ENCODE measurements around the gene KCNH3.
"Not testable (repeated sequence)": the region's sequence is repeated elsewhere in the genome, so short reads cannot be mapped to it uniquely, and the experiment has no call there.

The KCNH3 gene, protein sequence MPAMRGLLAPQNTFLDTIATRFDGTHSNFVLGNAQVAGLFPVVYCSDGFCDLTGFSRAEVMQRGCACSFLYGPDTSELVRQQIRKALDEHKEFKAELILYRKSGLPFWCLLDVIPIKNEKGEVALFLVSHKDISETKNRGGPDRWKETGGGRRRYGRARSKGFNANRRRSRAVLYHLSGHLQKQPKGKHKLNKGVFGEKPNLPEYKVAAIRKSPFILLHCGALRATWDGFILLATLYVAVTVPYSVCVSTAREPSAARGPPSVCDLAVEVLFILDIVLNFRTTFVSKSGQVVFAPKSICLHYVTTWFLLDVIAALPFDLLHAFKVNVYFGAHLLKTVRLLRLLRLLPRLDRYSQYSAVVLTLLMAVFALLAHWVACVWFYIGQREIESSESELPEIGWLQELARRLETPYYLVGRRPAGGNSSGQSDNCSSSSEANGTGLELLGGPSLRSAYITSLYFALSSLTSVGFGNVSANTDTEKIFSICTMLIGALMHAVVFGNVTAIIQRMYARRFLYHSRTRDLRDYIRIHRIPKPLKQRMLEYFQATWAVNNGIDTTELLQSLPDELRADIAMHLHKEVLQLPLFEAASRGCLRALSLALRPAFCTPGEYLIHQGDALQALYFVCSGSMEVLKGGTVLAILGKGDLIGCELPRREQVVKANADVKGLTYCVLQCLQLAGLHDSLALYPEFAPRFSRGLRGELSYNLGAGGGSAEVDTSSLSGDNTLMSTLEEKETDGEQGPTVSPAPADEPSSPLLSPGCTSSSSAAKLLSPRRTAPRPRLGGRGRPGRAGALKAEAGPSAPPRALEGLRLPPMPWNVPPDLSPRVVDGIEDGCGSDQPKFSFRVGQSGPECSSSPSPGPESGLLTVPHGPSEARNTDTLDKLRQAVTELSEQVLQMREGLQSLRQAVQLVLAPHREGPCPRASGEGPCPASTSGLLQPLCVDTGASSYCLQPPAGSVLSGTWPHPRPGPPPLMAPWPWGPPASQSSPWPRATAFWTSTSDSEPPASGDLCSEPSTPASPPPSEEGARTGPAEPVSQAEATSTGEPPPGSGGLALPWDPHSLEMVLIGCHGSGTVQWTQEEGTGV

GRCh38 chr12:49538510-49539403, at the start of gene KCNH3:
Gene KCNH3, plus strand, starts transcription at chr12:49539030. Its CDS starts 387 bp downstream, at chr12:49539417.
- DNase-seq = peak; percentile 89

DNA sequence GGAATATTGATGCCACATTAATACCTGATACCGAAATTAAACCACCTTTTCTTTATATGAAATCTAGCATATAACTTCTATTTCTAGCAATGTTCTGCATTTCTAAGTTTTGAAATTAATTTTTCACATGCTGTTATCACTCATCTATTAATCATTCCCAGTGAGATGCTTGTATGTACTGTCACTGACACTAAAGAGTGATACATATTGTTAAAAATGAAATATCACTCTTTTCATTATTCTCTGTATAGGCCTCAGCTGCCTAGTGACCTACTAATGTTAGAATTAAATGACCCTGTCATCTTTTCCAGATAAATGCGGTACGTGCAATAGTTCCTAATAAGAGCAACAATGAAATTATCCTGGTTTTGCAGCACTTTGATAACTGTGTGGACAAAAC, 49.7 kb upstream of the KCNH3 start:
- DNase-seq = no peak

DNA sequence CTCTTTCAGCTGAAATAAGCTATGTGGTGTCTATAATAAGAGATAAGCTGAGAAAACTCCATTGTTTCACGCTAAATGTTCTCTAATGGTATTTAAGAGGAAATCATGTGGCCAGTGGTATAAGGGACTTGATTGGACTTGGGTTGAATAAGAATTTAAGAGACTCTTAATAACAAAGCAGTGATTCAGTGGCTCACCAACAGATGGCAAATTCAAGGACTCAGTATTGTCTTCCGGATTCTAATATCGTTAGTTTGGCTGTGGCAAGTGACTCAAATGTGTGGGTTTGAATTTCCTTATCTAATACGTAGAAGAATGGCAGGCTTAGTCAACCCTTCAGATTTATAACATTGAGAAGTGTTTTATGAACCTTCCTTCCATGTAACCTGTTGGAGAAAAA, 49.1 kb upstream of the KCNH3 start:
- no peak for DNase-seq

- DNase-seq = no peak
These were observed 47.0 kb upstream of the KCNH3 start for GRCh38 chr12:49491823-49492222.

GRCh38 chr12:49493900-49494299, 44.9 kb upstream of the KCNH3 start:
- DNase-seq = no peak

DNA sequence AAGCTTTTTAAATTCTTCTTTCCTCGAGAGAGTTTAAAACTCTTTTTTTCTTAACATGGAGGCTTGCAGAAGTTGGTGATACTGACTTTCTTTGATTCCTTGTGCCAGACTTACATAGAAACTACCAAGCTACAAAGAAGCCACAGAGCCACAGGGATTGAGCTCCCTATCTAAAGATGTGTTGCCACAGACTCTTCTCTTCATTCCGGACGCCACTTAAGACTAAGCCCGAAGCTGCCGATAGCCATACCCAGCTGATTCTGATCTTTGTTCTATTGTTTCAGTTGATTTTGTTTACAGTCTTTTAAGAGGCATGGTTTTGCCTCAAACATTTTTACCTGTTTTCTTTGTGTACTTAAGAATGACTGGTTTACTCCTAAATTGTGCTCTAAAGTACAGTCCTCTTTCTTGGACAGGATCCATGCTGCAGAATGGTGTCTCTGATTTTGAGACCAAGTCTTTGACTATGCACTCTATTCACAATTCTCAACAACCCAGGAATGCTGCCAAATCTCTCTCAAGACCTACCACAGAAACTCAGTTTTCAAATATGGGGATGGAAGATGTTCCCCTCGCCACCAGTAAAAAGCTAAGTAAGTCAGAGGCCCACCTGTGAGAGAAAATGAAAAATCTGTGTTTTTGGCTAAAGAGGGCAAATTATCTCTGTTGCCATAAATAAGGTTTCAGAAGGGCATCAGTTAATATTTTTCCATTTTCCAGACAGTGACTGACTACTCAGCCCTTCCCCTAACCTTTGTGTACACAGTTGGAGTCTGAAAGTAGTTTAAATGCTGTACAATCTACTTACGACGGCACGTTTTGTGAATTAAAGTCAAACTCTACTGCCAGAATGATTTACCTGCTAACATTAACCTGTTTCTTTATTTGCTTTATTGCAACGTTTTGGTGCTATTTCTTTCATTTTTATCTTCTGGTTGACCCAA, 42.1 kb upstream of the KCNH3 start:
- no peak for DNase-seq

GRCh38 chr12:49501895-49502294, 36.9 kb upstream of the KCNH3 start:
- DNase-seq = no peak

DNA sequence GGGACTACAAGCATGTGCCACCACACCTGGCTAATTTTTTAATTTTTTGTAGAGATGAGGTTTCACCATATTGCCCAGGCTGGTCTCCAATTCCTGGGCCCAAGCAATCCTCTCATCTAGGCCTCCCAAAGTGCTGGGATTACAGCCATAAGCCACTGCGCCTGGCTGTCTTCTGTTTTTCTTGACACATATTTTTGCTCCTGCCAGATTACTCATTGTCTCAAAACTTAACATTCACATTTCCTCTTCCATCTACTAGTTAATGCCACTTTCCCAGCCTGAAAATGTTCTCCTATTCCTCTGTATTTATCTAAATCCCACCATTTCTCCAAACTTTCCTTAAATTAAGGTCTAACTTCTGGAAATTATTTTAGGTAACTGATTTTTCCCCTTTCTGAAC, 36.2 kb upstream of the KCNH3 start:
- DNase-seq = no peak

DNA sequence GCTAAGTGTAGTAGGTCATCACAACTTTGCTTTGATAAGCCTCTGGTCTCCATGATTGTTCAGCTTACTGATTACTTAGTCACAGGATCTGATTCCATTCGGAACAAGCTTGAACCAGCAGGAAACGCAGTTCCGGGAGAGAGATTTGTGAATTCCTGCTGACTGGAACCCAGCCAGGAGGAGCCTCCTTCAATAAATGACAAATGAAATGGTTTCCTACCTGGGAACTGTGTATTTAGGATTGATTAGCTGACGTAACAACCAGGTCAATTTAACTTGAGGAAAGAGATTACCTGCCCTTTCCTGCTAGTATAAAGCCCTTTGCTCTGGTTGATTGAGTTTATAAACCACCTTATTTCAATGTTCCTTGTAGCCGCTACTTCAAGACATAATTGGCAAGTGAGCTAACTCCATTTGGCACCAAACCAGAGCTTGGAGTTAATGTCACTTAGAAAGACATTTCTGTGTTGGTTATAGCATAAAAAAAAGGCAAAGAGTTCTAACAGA, 35.1 kb upstream of the KCNH3 start:
- no peak for DNase-seq

- DNase-seq = no peak
These were observed 33.2 kb upstream of the KCNH3 start for GRCh38 chr12:49505672-49506071.

DNA sequence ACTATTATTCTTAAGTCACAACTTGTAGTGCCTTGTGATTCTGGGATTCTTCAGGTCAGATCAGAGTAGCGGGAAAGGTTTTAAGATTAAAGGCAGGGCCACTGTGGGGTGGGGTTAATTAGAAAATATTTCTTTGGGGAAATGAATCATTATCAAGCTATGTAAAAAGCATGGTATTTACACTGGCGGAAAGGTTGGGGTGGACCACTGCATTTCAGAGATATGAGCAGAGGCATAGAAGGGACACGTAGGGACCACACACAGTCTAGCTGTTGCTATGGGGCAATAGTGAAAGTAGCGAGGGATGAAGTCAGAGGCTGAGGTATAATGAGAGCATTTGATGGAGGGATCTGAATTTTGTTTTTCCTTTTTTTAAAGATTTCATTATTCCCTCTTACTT, 31.7 kb upstream of the KCNH3 start:
- no peak for DNase-seq

- DNase-seq = not testable (repeated sequence)
These were observed 29.1 kb upstream of the KCNH3 start for GRCh38 chr12:49509681-49510080.

DNA sequence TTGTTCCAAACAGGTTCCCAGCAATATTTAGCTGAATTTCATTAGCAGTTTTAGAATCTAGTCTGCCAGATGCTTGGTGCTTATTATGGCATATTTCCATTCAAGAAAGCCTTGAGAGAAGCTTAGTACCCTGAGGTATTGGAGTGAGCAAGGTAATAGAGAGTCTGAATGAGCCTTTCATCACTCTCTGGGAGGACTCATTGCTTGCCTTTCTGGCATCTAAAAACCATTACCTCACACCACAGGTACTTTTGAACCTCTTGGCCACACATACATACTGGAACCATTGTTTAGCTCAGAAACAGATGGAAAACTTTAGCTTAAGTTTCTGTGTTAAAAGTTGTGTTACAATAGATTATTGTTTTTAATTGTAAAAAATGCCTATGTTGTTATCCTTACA, 27.4 kb upstream of the KCNH3 start:
- no peak for DNase-seq

DNA sequence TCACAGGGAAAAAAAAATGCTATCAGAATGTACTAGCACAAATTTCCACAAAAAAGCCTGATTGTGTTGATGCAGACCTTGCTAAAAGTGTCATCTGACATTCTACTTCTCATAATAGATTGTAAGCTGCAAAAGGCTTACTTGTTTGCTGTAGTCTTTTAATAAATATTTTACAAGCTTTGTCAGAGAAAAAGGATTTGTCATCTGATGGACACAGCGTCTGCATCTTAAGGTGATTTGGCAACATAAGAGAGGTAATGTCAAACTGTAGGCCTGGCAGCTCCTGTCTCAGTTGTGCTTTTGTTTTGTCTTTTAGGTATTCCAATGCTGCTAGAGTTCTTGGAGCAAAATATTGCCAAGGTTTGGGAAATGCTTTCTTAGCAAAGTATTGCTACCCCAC, 26.3 kb upstream of the KCNH3 start:
- DNase-seq = no peak

DNA sequence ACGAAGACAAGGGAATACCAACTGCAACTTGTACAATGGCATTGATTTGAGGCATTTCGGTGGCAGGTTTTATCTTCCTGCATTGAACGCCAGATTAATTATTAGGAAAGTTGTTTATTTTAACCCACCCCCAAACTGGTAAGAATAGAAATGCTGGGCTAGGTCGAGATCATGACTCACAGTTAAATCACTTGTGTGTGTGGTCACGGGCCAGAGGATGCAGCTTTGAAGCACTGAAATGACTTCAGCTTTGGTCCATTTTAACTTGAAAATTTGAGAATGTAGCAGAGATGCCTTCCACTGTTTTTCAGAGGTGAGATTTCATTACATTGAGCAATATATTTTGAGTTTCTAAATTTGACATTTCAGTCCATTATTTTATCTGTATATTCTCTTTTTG, 23.6 kb upstream of the KCNH3 start:
- DNase-seq = no peak

DNA sequence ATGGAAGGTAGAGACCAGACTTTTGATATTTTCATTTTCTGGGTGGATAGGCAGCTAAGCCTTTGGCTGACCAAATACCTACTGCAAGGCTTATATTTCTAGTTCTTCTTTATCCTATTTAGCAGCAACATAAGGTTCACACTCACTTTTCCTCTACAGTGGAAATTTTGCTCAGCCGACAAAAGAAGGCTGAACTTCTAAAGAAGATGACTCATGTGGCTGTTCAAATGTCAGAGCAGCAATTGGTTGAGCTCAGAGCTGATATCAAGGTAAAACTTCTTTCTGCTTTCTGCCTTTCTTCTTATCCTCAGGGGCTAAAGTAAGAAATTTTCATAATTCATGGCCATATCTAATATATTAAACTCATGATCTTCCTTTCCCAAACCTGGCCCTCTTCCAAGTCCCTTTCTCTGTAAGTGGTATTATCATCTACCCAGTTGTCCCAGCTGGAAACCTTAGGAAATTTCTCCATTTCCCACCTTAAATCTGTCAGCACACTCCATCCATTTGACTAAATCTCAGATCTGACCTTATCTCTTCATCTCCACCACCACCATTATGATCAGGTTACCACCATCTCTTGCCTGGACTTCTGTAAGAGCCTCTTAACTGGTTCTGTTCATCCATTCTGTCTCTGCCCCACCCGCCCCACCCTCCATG, 19.8 kb upstream of the KCNH3 start:
- DNase-seq = no peak

DNA sequence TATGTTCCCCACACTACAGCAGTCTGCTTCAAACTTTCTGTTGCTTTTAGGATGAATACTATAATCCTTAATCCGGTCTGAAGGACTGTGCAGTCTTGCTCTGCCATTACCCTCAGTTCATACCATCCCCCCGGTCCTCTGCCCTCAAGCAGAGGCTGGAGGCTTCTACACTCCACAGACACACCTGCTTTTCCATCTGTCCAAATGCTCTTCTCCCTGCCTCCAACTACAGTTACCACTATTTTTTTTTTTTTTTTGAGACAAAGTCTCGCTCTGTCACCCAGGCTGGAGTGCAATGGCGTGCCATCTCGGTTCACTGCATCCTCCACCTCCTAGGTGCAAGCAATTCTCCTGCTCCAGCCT, 19.3 kb upstream of the KCNH3 start:
- no peak for DNase-seq

- no peak for DNase-seq
These were observed 17.4 kb upstream of the KCNH3 start for GRCh38 chr12:49521389-49521788.

GRCh38 chr12:49524660-49525324, 14.0 kb upstream of the KCNH3 start:
- no peak for DNase-seq

- no peak for DNase-seq
These were observed 12.9 kb upstream of the KCNH3 start for GRCh38 chr12:49525942-49526341.
